ENCODE data around the gene NEK8. TPM values are rescaled to one million over a fixed set of nuclear protein-coding genes. Genes with fewer than 3 reads are reported as not detected.

The NEK8 gene
- total and polyA plus RNA-seq, 4 donors: 5.1 to 14.7 (median 7.4) TPM

GRCh38 chr17:28758411-28759121, 30.0 kb downstream of the NEK8 start:
- Histone ChIP-seq H3K4me3 (no peak overlapping the region), H3K27me3 (ENCODE audit: control insufficient read depth in 3 of 3, insufficient read depth in 3 of 3, low read length in 2 of 3) (no peaks in the 10 kb centered on the region), H3K9me3 (ENCODE audit: control insufficient read depth in 4 of 4, insufficient read depth in 3 of 4, low read length in 3 of 4) (no peaks in the 10 kb centered on the region), H3K36me3 (ENCODE audit: control insufficient read depth in 4 of 4, insufficient read depth in 4 of 4, low read length in 4 of 4) (peaks cover 0 to 17% (median 14%) of the 10 kb centered on the region in 4 donors), H3K4me1 (ENCODE audit: control insufficient read depth in 5 of 5, insufficient read depth in 5 of 5, low read length in 5 of 5) (peaks cover 0 to 15% (median 4%) of the 10 kb centered on the region in 5 donors), H3K9ac (ENCODE audit: insufficient read depth in 1 of 2, low read length in 2 of 2) (no peak overlapping the region), H3K27ac (ENCODE audit: low read depth in 1 of 2, low read length in 1 of 2) (no peak overlapping the region)
- ATAC-seq (ENCODE audit: insufficient read depth, low FRiP score) (no peak), DNase-seq (no peak)
- no peak for TF ChIP-seq CTCF (IDR thresholded peaks at IDR 0.05; ENCODE audit: control extremely low read depth, extremely low read depth)
- WGBS, 2 donors: 97 to 98% methylated on average over 32 of the region's 32 CpGs

- Histone ChIP-seq H3K9ac (ENCODE audit: insufficient read depth in 1 of 2, low read length in 2 of 2) (no peak overlapping the region), H3K4me3 (no peak overlapping the region), H3K36me3 (ENCODE audit: control insufficient read depth in 4 of 4, insufficient read depth in 4 of 4, low read length in 4 of 4) (peaks cover 0 to 18% (median 14%) of the 10 kb centered on the region in 4 donors), H3K27me3 (ENCODE audit: control insufficient read depth in 3 of 3, insufficient read depth in 3 of 3, low read length in 2 of 3) (no peaks in the 10 kb centered on the region), H3K9me3 (ENCODE audit: control insufficient read depth in 4 of 4, insufficient read depth in 3 of 4, low read length in 3 of 4) (no peaks in the 10 kb centered on the region), H3K4me1 (ENCODE audit: control insufficient read depth in 5 of 5, insufficient read depth in 5 of 5, low read length in 5 of 5) (peaks cover 0 to 15% (median 4%) of the 10 kb centered on the region in 5 donors), H3K27ac (ENCODE audit: low read depth in 1 of 2, low read length in 1 of 2) (no peak overlapping the region)
- no peak for TF ChIP-seq CTCF (IDR thresholded peaks at IDR 0.05; ENCODE audit: control extremely low read depth, extremely low read depth)
- ATAC-seq (ENCODE audit: insufficient read depth, low FRiP score): no peak
- WGBS, 2 donors: 93 to 94% methylated on average over 18 of the region's 18 CpGs
- no peak for DNase-seq
Measured at GRCh38 chr17:28759256-28759865, 30.8 kb downstream of the NEK8 start.

GRCh38 chr17:28760601-28761562, 32.3 kb downstream of the NEK8 start:
- no peaks in the 10 kb centered on the region for H3K27me3 ChIP-seq (ENCODE audit: control insufficient read depth in 3 of 3, insufficient read depth in 3 of 3, low read length in 2 of 3)
- no peaks in the 10 kb centered on the region for H3K9me3 ChIP-seq (ENCODE audit: control insufficient read depth in 4 of 4, insufficient read depth in 3 of 4, low read length in 3 of 4)
- TF ChIP-seq CTCF (IDR thresholded peaks at IDR 0.05; ENCODE audit: control extremely low read depth, extremely low read depth): no peak
- ATAC-seq (ENCODE audit: insufficient read depth, low FRiP score) (peak; percentile 43), DNase-seq (peak in 1 of 3 donors; percentile 54)
- peak overlapping the region in 1 of 2 donors; percentile 56 for H3K27ac ChIP-seq (ENCODE audit: low read depth in 1 of 2, low read length in 1 of 2)
- peaks cover 0 to 15% (median 4%) of the 10 kb centered on the region in 5 donors for H3K4me1 ChIP-seq (ENCODE audit: control insufficient read depth in 5 of 5, insufficient read depth in 5 of 5, low read length in 5 of 5)
- H3K4me3 ChIP-seq: no peak overlapping the region
- H3K36me3 ChIP-seq (ENCODE audit: control insufficient read depth in 4 of 4, insufficient read depth in 4 of 4, low read length in 4 of 4): peaks cover 5 to 22% (median 17%) of the 10 kb centered on the region in 4 donors
- H3K9ac ChIP-seq (ENCODE audit: insufficient read depth in 1 of 2, low read length in 2 of 2): no peak overlapping the region
- 32 to 35% methylated on average over 9 of the region's 9 CpGs for WGBS, 2 donors

Data from lung (tissue), 12 donors.